Neural progenitor cell (in vitro differentiated cells): ENCODE measurements around the gene ADRA2B.

Experiments used
- CTCF ChIP-seq: fragments of 200-600 bp; sonication (generic); IDR thresholded peaks from 2 replicates; pipeline ENCODE4 v1.5.1; 2017; ENCODE audit warnings: antibody characterized with exemption, mild to moderate bottlenecking
- EZH2 ChIP-seq: fragments of 200-600 bp; sonication (generic); IDR thresholded peaks from 2 replicates; pipeline ENCODE4 v1.6.1; 2017; ENCODE audit warnings: antibody characterized with exemption, mild to moderate bottlenecking, moderate library complexity

- TF ChIP-seq CTCF (no peak), EZH2 (no peak)
These were observed 42.9 kb upstream of the ADRA2B start for GRCh38 chr2:96159084-96159830.
